NB4 (cell line): ENCODE results near the gene TEN1.

ENCODE experiments used
- MYC ChIP-seq: IDR thresholded peaks from 2 replicates; pipeline ENCODE4 v1.6.1; 2011; ENCODE audit warnings: low read depth, low read length
- POLR2A ChIP-seq: IDR thresholded peaks from 2 replicates; pipeline ENCODE4 v1.6.1; 2011; ENCODE audit warnings: mild to moderate bottlenecking; ENCODE audit not compliant: insufficient read length; ENCODE audit errors: extremely low read depth
- TF ChIP-seq, protein P1 (sequence below): IDR thresholded peaks from one replicate; pipeline ENCODE4 v1.5.1; 2012; ENCODE audit warnings: low read depth, low read length

DNA sequence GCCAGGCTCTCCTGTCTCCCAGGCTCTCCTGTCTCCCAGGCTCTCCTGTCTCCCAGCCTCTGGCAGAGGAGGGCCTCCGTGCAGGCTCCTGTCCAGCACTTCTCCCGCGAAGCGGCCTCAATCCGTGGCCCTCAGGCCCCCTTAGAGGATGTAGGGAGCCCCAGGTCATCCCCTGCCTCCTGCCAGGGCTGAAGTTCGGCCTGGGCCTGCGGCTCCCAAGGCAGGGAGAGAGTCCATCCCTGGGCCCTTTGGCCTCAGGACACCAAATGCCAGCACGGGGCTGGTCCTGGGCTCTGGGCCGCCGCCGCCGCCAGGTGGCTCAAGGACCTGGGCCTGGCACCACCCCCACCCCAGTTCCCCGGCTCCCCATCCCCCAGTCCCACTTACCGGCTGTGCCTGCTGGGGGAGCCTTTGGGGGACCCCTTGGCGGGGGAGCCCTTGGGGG lies 47.7 kb downstream of the TEN1 start:
- TF ChIP-seq, protein P1, sequence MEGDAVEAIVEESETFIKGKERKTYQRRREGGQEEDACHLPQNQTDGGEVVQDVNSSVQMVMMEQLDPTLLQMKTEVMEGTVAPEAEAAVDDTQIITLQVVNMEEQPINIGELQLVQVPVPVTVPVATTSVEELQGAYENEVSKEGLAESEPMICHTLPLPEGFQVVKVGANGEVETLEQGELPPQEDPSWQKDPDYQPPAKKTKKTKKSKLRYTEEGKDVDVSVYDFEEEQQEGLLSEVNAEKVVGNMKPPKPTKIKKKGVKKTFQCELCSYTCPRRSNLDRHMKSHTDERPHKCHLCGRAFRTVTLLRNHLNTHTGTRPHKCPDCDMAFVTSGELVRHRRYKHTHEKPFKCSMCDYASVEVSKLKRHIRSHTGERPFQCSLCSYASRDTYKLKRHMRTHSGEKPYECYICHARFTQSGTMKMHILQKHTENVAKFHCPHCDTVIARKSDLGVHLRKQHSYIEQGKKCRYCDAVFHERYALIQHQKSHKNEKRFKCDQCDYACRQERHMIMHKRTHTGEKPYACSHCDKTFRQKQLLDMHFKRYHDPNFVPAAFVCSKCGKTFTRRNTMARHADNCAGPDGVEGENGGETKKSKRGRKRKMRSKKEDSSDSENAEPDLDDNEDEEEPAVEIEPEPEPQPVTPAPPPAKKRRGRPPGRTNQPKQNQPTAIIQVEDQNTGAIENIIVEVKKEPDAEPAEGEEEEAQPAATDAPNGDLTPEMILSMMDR = no peak
- TF ChIP-seq POLR2A (no peak), MYC (no peak)
